Astrocyte (in vitro differentiated cells and primary cell): Measurements from ENCODE around the gene DDX21. TPM values are rescaled to one million over a fixed set of nuclear protein-coding genes. Genes with fewer than 3 reads are reported as not detected.

Experiments
- DNase-seq: peaks from one replicate; pipeline ENCODE4 v3.0.0-alpha.2; 2010; ENCODE audit warnings: low read depth
- FAIRE-seq: peaks from 2 replicates; lab custom pipeline; 2011; peaks lifted over from hg19 to GRCh38; lab: Jason Lieb, UNC
- H2AFZ ChIP-seq: 2 replicates; pipeline ENCODE4 v1.6.0; 2012; ENCODE audit warnings: low read depth, low read length, inconsistent platforms
- H3K27ac ChIP-seq: 2 replicates; pipeline ENCODE4 v1.5.1; 2011; ENCODE audit warnings: low read depth, low read length, inconsistent platforms
- H3K27me3 ChIP-seq: 2 replicates; pipeline ENCODE4 v1.6.0; 2011; ENCODE audit warnings: low read length, inconsistent platforms; ENCODE audit not compliant: insufficient read depth
- H3K36me3 ChIP-seq: 2 replicates; pipeline ENCODE4 v1.5.1; 2011; ENCODE audit warnings: low read length, inconsistent platforms; ENCODE audit not compliant: insufficient read depth
- H3K4me1 ChIP-seq: 2 replicates; pipeline ENCODE4 v1.5.1; 2011; ENCODE audit warnings: low read length, inconsistent platforms; ENCODE audit not compliant: insufficient read depth
- H3K4me2 ChIP-seq: 2 replicates; pipeline ENCODE4 v1.6.0; 2012; ENCODE audit warnings: low read length, inconsistent platforms
- H3K4me3 ChIP-seq: 2 replicates; pipeline ENCODE4 v1.5.1; 2011; ENCODE audit warnings: low read depth, mild to moderate bottlenecking, low read length, inconsistent platforms; ENCODE audit not compliant: insufficient read depth
- H3K79me2 ChIP-seq: 2 replicates; pipeline ENCODE4 v1.6.0; 2012; ENCODE audit warnings: mild to moderate bottlenecking, low read length, inconsistent platforms; ENCODE audit not compliant: insufficient read depth
- H3K9ac ChIP-seq: 2 replicates; pipeline ENCODE4 v1.6.0; 2012; ENCODE audit warnings: mild to moderate bottlenecking, low read length, inconsistent platforms
- H3K9me3 ChIP-seq: 2 replicates; pipeline ENCODE4 v1.5.1; 2012; ENCODE audit warnings: low read depth, mild to moderate bottlenecking, low read length, inconsistent platforms; ENCODE audit not compliant: insufficient read depth
- H4K20me1 ChIP-seq: 2 replicates; pipeline ENCODE4 v1.6.0; 2012; ENCODE audit warnings: low read length, inconsistent platforms; ENCODE audit not compliant: insufficient read depth
- H3K27ac Mint-ChIP-seq: one replicate; pipeline ENCODE4 v1.8.0; 2021; ENCODE audit warnings: mild to moderate bottlenecking, mixed read lengths; ENCODE audit not compliant: unreplicated experiment
- H3K27me3 Mint-ChIP-seq: one replicate; pipeline ENCODE4 v1.8.0; 2021; ENCODE audit warnings: low read depth, mixed read lengths; ENCODE audit not compliant: unreplicated experiment
- H3K36me3 Mint-ChIP-seq: one replicate; pipeline ENCODE4 v1.8.0; 2021; ENCODE audit warnings: low read depth, mixed read lengths; ENCODE audit not compliant: unreplicated experiment
- H3K4me1 Mint-ChIP-seq: one replicate; pipeline ENCODE4 v1.8.0; 2021; ENCODE audit warnings: low read depth, mixed read lengths; ENCODE audit not compliant: unreplicated experiment
- H3K4me3 Mint-ChIP-seq: one replicate; pipeline ENCODE4 v1.8.0; 2021; ENCODE audit warnings: mild to moderate bottlenecking, moderate library complexity, mixed read lengths; ENCODE audit not compliant: unreplicated experiment
- H3K9me3 Mint-ChIP-seq: one replicate; pipeline ENCODE4 v1.8.0; 2021; ENCODE audit warnings: mild to moderate bottlenecking, mixed read lengths; ENCODE audit not compliant: unreplicated experiment
- CTCF ChIP-seq: IDR thresholded peaks from 2 replicates; pipeline ENCODE4 v1.5.1; 2011; ENCODE audit warnings: low read depth, mild to moderate bottlenecking, inconsistent platforms, low read length, moderate library complexity; ENCODE audit not compliant: insufficient read depth
- EZH2 ChIP-seq: IDR thresholded peaks from 2 replicates; pipeline ENCODE4 v1.6.1; 2012; ENCODE audit warnings: mild to moderate bottlenecking, low read length, inconsistent platforms; ENCODE audit not compliant: insufficient read depth
- total RNA-seq: library from RNA; stranded (reverse); gene quantifications from 2 replicates; pipeline ENCODE4 v1.2.1, GENCODE V29; 2021

DDX21 gene
- total RNA-seq, 1 donor from 2014 or later = 125 TPM

- no peak for FAIRE-seq
- TF ChIP-seq CTCF (no peak), EZH2 (no peak)
These were observed 5.4 kb upstream of the DDX21 start for GRCh38 chr10:68950598-68950997.

GRCh38 chr10:68954904-68955303, 1.1 kb upstream of the DDX21 start:
- Histone ChIP-seq H3K36me3 (peaks cover 13% of the 10 kb centered on the region), H3K9ac (no peak overlapping the region), H3K27me3 (no peaks in the 10 kb centered on the region), H2AFZ (no peak overlapping the region), H3K27ac (no peak overlapping the region), H3K4me3 (no peak overlapping the region), H3K79me2 (peaks cover 39% of the 10 kb centered on the region), H3K4me1 (peaks cover 7% of the 10 kb centered on the region), H3K9me3 (no peaks in the 10 kb centered on the region), H3K4me2 (peak overlapping the region; percentile 92), H4K20me1 (peaks cover 36% of the 10 kb centered on the region)
- H3K4me3 Mint-ChIP-seq = peak overlapping the region; percentile 75
- no peaks in the 10 kb centered on the region for H3K9me3 Mint-ChIP-seq
- no peak for DNase-seq
- no peak for FAIRE-seq
- no peak overlapping the region for H3K27ac Mint-ChIP-seq
- H3K4me1 Mint-ChIP-seq = peaks cover 5% of the 10 kb centered on the region
- no peak for TF ChIP-seq EZH2
- no peak for TF ChIP-seq CTCF
- peaks cover 10% of the 10 kb centered on the region for H3K36me3 Mint-ChIP-seq
- H3K27me3 Mint-ChIP-seq = no peaks in the 10 kb centered on the region

More at GRCh38 chr10:68950598-68950997, 5.4 kb upstream of the DDX21 start:
- H3K4me1 ChIP-seq = no peaks in the 10 kb centered on the region
- H3K4me3 ChIP-seq = no peak overlapping the region
- Mint-ChIP-seq H3K4me1 (no peaks in the 10 kb centered on the region), H3K27me3 (no peaks in the 10 kb centered on the region), H3K27ac (no peak overlapping the region), H3K36me3 (peaks cover 4% of the 10 kb centered on the region), H3K4me3 (no peak overlapping the region), H3K9me3 (no peaks in the 10 kb centered on the region)
- H3K9ac ChIP-seq = no peak overlapping the region
- no peak overlapping the region for H3K27ac ChIP-seq
- no peaks in the 10 kb centered on the region for H3K9me3 ChIP-seq
- DNase-seq = no peak
- H3K79me2 ChIP-seq = no peaks in the 10 kb centered on the region
- H2AFZ ChIP-seq = no peak overlapping the region
- H3K4me2 ChIP-seq = no peak overlapping the region
- H3K27me3 ChIP-seq = no peaks in the 10 kb centered on the region
- peaks cover 30% of the 10 kb centered on the region for H3K36me3 ChIP-seq
- peaks cover 6% of the 10 kb centered on the region for H4K20me1 ChIP-seq

GRCh38 chr10:68955355-68955831, 577 bp upstream of the DDX21 start:
- FAIRE-seq = no peak
- H3K36me3 Mint-ChIP-seq = peaks cover 11% of the 10 kb centered on the region

More at GRCh38 chr10:68955355-68955831, 577 bp upstream of the DDX21 start:
- Histone ChIP-seq H3K9ac (peak overlapping the region; percentile 94), H3K27me3 (no peaks in the 10 kb centered on the region), H3K27ac (peak overlapping the region; percentile 87), H2AFZ (peak overlapping the region; percentile 88), H4K20me1 (peaks cover 39% of the 10 kb centered on the region), H3K4me3 (peak overlapping the region; percentile 77), H3K79me2 (peaks cover 44% of the 10 kb centered on the region), H3K9me3 (no peaks in the 10 kb centered on the region), H3K36me3 (peaks cover 12% of the 10 kb centered on the region), H3K4me1 (peaks cover 7% of the 10 kb centered on the region), H3K4me2 (peak overlapping the region; percentile 92)
- peaks cover 7% of the 10 kb centered on the region for H3K4me1 Mint-ChIP-seq
- H3K9me3 Mint-ChIP-seq = no peaks in the 10 kb centered on the region
- DNase-seq = no peak
- TF ChIP-seq EZH2 = no peak
- no peak for TF ChIP-seq CTCF
- H3K27me3 Mint-ChIP-seq = no peaks in the 10 kb centered on the region
- H3K27ac Mint-ChIP-seq = peak overlapping the region; percentile 98
- peak overlapping the region; percentile 99 for H3K4me3 Mint-ChIP-seq
